HG03159 (cell line): ENCODE measurements around the gene HLA-DPA1.

Experiments used
- ATAC-seq: cut with Tn5 transposase; IDR thresholded peaks from one replicate; pipeline ENCODE4 v1.9.1; 2021; ENCODE audit warnings: mild to moderate bottlenecking, moderate library complexity; ENCODE audit not compliant: unreplicated experiment

HLA-DPA1 gene

DNA sequence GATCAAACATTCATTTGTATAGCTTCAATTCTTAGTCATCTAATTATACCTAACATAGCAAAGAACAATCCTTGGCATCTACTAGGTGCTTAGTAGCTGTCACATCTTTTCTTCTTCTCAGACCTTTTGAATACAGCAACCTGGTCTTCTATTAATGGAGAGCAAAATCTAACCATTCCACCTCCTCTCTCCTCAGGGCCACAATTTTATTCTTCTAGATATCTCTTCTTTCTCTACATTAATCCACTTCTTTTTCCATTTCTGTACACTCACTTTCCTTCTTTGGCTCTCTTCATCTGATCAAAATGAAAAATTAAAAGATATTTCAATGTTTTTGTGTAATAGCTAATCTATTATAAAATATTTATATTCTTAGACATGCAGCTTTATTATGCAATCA is 55.0 kb downstream of the HLA-DPA1 start:
- ATAC-seq: no peak

DNA sequence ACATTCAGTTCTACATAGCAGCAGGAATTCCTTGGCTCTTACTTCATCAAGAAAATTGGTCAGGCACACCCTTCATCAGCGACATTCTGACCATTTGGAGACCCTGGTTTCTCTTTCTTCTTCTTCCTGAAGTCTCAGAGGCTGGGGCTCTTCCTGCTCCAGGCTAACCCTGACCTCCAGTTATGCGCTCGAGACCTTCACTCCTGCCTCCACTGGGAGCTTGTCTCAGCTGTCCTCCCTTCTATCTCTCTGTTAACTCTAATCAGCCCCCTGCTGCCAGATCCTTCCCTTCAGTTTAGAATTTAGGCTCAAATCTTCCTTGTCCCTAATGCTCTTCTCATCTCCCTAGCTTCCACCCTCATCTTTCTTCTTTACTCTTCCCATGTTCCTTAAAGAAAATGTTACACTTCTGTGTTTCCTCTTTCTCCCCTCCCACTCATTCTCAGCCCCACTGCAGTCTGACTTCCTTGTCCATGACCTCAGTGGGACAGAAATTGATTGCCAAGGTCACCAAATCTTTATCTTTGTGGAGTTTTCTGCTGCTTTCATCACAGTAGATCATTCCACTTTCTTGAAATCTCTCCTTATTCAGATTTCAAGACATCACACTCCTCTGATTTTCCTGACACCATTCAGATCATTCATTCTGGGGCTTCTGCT is 55.6 kb downstream of the HLA-DPA1 start:
- ATAC-seq: no peak

GRCh38 chr6:33017018-33017417 is 56.4 kb downstream of the HLA-DPA1 start:
- no peak for ATAC-seq

GRCh38 chr6:33015798-33016197 is 57.7 kb downstream of the HLA-DPA1 start:
- no peak for ATAC-seq

DNA sequence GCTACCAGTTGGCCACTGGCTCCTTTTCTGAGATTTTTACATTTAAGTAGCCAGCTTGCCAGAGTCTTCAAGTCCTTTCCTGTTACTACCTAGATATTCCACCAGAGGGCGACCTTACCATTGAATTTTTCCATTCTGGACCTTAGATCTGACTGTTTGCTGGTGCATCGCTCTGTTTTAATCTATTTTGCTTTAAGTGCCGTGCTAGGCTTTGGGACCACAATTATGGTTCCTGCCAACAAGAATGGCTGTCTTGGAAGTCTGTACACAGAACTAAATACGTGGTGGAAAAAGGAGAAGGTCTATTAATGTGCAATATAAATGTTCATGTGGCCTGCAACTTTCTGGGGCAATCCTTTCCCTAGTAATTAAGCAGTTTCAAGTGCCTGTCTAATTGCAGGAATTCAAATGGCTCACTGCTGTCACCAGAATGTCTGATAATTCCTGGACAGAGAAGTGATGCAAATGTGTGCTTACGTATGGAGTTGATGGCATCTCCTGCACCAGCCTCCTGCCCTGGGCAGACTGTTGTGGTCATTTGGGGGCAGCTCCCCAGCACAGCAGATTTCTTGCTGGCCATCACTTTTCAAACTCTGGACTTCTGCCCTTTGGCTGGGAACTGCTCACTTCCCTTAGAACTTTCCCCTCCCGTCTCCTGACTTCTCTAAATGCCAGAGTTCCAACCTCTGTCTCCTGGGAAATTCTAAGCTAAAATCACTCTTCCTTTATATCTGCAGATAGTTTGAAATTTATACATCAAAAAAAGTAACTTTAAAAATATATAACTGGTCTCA is 58.4 kb downstream of the HLA-DPA1 start:
- ATAC-seq: no peak
